B cell (primary cell): ENCODE measurements around the gene CAMK2N1.

Experiments used
- CTCF ChIP-seq: fragments of 200-600 bp; IDR thresholded peaks from one replicate; pipeline ENCODE4 v1.8.0; 2022; ENCODE audit warnings: antibody characterized with exemption, mild to moderate bottlenecking
- EZH2 ChIP-seq: IDR thresholded peaks from 2 replicates; pipeline ENCODE4 v1.6.1; 2012; ENCODE audit warnings: borderline replicate concordance, low read depth, mild to moderate bottlenecking, moderate library complexity, low read length; ENCODE audit not compliant: insufficient read depth, poor library complexity, severe bottlenecking

- no peak for TF ChIP-seq CTCF
- TF ChIP-seq EZH2 = no peak
Observed at GRCh38 chr1:20508411-20508771, 22.4 kb upstream of the CAMK2N1 start.
